22Rv1 (cell line): ENCODE data around the gene PEAK1.

Source experiments
- H3K27ac ChIP-seq: fragments of 450-650 bp; 2 replicates; pipeline ENCODE4 v1.5.1; 2017
- ZFX ChIP-seq: fragments of 450-650 bp; IDR thresholded peaks from 2 replicates; pipeline ENCODE4 v1.6.1; 2017; ENCODE audit warnings: antibody characterized with exemption, borderline replicate concordance
- TF ChIP-seq, protein P1 (sequence below): fragments of 450-650 bp; IDR thresholded peaks from 2 replicates; pipeline ENCODE4 v1.5.1; 2017; ENCODE audit warnings: mild to moderate bottlenecking

PEAK1 gene

DNA sequence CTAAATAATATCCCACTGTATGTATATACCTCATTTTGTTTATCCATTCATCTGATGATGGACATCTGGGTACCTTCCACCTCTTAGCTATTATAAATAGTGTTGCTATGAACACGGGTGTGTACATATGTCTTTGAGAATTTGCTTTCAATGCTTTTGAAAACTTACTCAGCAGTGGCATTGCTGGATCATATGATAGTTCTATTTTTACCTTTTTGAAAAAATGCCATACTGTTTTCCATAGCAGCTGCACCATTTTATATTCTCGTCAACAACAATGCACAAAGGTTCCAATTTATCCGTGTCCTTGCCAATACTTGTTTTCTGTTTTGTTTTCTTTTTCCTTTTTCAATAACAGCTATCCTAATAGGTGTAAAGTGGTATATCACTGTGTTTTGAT lies 77.1 kb downstream of the PEAK1 start:
- TF ChIP-seq, protein P1, sequence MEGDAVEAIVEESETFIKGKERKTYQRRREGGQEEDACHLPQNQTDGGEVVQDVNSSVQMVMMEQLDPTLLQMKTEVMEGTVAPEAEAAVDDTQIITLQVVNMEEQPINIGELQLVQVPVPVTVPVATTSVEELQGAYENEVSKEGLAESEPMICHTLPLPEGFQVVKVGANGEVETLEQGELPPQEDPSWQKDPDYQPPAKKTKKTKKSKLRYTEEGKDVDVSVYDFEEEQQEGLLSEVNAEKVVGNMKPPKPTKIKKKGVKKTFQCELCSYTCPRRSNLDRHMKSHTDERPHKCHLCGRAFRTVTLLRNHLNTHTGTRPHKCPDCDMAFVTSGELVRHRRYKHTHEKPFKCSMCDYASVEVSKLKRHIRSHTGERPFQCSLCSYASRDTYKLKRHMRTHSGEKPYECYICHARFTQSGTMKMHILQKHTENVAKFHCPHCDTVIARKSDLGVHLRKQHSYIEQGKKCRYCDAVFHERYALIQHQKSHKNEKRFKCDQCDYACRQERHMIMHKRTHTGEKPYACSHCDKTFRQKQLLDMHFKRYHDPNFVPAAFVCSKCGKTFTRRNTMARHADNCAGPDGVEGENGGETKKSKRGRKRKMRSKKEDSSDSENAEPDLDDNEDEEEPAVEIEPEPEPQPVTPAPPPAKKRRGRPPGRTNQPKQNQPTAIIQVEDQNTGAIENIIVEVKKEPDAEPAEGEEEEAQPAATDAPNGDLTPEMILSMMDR: no peak
- no peak for TF ChIP-seq ZFX
- no peak overlapping the region for H3K27ac ChIP-seq

DNA sequence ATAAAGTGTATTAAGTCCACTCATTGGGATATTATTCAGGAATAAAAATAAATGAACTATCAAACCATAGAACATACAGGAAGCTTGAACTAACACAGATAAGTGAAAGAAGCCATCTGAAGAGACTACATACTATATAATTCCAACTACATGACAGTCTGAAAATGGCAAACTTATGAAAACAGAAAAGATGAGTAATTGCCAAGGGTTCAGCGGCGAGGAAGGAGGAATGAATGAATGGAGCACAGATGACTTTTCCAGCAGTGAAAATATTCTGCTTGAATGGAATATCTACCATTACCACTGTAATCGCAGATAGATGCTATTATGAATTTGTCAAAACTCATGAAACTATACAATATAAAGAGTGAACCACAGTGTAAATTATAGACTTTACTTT lies 79.7 kb downstream of the PEAK1 start:
- H3K27ac ChIP-seq: no peak overlapping the region
- no peak for TF ChIP-seq ZFX
- TF ChIP-seq, protein P1: no peak

DNA sequence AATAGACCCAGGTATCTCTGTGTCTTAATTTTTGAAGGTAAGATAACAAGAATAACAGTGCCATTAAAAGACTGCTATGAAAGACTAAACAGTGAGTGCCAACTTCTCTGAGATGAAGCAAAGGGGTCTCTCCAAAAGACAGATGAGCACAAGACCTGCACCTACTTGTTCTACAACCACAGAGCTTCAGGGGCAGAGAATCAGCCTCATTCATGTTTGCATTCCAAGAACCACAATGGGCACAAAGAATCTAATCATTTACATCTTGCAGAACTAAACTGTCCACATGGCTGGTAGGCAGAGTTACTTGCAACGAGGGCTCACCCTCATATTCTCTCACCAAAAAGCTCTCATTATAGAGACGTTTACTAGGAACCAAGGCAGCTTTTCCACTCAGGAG lies 83.9 kb downstream of the PEAK1 start:
- no peak for TF ChIP-seq ZFX
- TF ChIP-seq, protein P1: no peak
- H3K27ac ChIP-seq: no peak overlapping the region

DNA sequence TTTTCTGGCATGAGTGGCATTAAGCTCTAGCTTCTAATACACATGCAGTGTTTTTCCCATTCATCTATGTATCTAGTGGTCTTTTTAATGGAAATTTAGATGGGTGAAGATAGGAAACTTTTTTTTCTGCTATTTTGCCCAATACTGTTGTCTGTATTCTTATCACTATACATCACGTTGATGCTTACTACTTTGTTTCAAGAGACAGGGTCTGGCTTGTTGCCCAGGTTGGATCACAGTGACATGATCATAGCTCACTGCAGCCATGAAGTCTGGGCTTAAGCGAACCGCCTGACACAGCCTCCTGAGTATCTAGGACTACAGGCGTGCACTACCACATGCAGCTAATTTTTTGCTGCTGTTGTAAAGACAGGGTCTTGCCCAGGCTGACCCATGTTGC lies 84.6 kb downstream of the PEAK1 start:
- no peak overlapping the region for H3K27ac ChIP-seq
- no peak for TF ChIP-seq ZFX
- TF ChIP-seq, protein P1: no peak

DNA sequence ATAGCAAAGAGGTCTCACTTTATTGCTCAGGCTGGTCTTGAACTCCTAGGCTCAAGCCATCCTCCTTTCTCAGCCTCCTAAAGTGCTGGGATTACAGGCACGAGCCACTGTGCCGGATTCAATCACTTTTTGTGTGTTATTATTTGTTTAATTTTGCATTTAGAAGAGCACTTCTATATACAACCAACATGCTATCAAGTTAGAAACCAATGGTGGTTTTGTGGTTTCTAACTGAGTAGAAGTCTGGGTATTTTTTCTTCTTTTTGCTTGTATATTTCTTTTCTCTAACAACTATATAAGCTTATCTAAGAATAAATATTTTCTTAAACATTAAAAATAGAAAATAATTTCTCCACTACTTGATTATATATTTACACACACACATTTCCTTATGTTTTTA lies 86.7 kb downstream of the PEAK1 start:
- no peak for TF ChIP-seq ZFX
- TF ChIP-seq, protein P1: no peak
- no peak overlapping the region for H3K27ac ChIP-seq

DNA sequence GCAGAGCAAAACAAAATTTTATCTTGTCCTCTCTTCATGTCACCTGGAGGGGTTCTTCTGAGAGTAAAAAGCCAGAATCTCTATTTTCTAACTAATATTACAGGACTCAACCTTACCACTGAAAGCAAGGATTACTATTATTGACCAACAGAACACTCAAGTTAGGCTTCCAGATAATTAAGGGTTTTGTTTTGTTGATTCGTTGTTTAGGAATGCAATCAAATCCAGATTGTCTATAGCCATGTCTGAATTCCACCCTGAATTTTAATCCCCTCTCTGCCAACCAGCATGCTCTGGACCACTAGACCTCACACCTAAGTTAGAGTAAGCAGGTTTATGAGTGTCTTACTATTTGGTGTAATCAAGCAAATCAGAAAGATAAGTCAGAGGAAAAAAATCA lies 90.7 kb downstream of the PEAK1 start:
- TF ChIP-seq ZFX: no peak
- TF ChIP-seq, protein P1: no peak

DNA sequence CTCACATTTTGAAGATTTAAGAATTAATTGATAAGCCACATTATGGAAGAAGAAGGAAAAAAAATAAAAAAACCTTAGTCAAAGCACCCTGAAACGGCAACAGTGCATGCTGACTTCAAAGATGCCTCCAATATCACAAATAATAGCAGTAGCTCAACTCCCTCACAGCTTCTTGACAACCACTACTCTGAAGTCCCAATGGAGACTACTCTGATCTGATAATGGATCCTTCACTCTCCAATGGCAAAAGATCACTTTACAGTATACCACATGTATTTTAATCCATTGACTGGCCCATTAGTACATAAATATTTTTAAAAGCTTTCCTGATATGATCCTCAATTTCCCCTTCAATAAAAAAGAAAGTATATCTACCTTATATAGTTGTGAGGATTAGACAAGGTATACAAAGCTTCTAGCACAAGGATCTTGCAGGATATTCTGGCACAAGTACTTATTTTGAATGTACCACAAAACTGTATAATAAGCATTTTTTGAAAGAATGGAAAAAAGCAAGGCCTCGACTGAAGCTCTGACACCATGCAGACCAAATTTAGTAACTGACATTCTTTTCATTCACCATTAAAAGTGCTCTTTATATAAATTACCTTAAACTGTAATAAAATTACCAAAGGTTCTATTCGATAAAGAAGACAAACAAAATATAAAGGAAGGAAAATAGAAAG lies 91.9 kb downstream of the PEAK1 start:
- no peak for TF ChIP-seq ZFX
- TF ChIP-seq, protein P1: no peak
- H3K27ac ChIP-seq: no peak overlapping the region

More for the DNA sequence above, 90.7 kb downstream of the PEAK1 start:
- H3K27ac ChIP-seq: no peak overlapping the region
